Fibroblast of skin of abdomen (primary cell): ENCODE measurements around the gene COL24A1.
"Not testable (repeated sequence)": the region's sequence is repeated elsewhere in the genome, so short reads cannot be mapped to it uniquely, and the experiment has no call there.

Experiments used
- DNase-seq: peaks from one replicate; pipeline ENCODE4 v3.0.0-alpha.2; 2013

Gene COL24A1

GRCh38 chr1:85884372-85885035 lies 272.1 kb downstream of the COL24A1 start:
- DNase-seq = peak; percentile 37

GRCh38 chr1:85867189-85867588 lies 289.4 kb downstream of the COL24A1 start:
- no peak for DNase-seq

- peak; percentile 31 for DNase-seq
Observed at GRCh38 chr1:85865213-85865612, 291.4 kb downstream of the COL24A1 start.

GRCh38 chr1:85864727-85865126 lies 291.8 kb downstream of the COL24A1 start:
- DNase-seq = no peak

GRCh38 chr1:85863639-85864038 lies 292.9 kb downstream of the COL24A1 start:
- not testable (repeated sequence) for DNase-seq

- peak; percentile 21 for DNase-seq
Observed at GRCh38 chr1:85862456-85862855, 294.1 kb downstream of the COL24A1 start.

GRCh38 chr1:85857991-85858390 lies 298.6 kb downstream of the COL24A1 start:
- peak; percentile 39 for DNase-seq

- peak; percentile 88 for DNase-seq
Observed at GRCh38 chr1:85850238-85850637, 306.3 kb downstream of the COL24A1 start.

GRCh38 chr1:85849660-85850059 lies 306.9 kb downstream of the COL24A1 start:
- no peak for DNase-seq

- no peak for DNase-seq
Observed at GRCh38 chr1:85847356-85847755, 309.2 kb downstream of the COL24A1 start.

GRCh38 chr1:85846706-85847105 lies 309.9 kb downstream of the COL24A1 start:
- no peak for DNase-seq

GRCh38 chr1:85839459-85839858 lies 317.1 kb downstream of the COL24A1 start:
- DNase-seq = no peak

GRCh38 chr1:85838238-85838637 lies 318.3 kb downstream of the COL24A1 start:
- no peak for DNase-seq

GRCh38 chr1:85836736-85837135 lies 319.8 kb downstream of the COL24A1 start:
- DNase-seq = no peak

- not testable (repeated sequence) for DNase-seq
Observed at GRCh38 chr1:85833165-85833564, 323.4 kb downstream of the COL24A1 start.

GRCh38 chr1:85830837-85831236 lies 325.7 kb downstream of the COL24A1 start:
- no peak for DNase-seq

GRCh38 chr1:85824066-85824840 lies 332.3 kb downstream of the COL24A1 start:
- no peak for DNase-seq

- no peak for DNase-seq
Observed at GRCh38 chr1:85822696-85823095, 333.9 kb downstream of the COL24A1 start.

- peak; percentile 57 for DNase-seq
Observed at GRCh38 chr1:85818371-85818770, 338.2 kb downstream of the COL24A1 start.

- no peak for DNase-seq
Observed at GRCh38 chr1:85816606-85817005, 340.0 kb downstream of the COL24A1 start.

- DNase-seq = no peak
Observed at GRCh38 chr1:85815906-85816305, 340.7 kb downstream of the COL24A1 start.

GRCh38 chr1:85806236-85806965 lies 350.2 kb downstream of the COL24A1 start:
- no peak for DNase-seq

- peak; percentile 38 for DNase-seq
Observed at GRCh38 chr1:85801520-85801919, 355.1 kb downstream of the COL24A1 start.
